ENCODE measurements around the gene MYO9B.
"Not testable (repeated sequence)": the region's sequence is repeated elsewhere in the genome, so short reads cannot be mapped to it uniquely, and the experiment has no call there.

The MYO9B gene

DNA sequence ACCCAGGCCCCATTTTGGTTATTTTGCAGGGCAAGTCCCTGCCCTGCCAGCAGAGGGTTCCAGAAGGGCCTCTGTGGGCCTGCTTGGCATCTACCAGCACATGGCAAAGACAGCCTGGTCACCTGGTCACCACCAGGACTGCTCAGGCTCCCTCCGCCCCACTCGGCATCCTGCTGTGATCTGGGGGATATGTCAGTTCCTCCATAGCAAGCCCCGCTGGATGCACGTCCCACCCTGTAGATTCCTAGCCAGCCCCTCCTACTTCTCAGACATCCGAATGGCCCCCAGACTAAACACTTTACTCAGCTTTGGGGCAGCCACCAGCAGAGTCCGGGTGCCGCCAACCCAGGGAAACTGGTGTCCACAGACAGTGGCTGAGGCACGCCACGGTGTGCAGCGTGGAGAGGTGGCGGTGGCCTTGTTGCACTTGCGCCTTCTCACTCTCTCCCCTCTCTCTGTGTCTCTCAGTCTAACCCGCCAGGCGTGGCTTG lies 107.7 kb downstream of the MYO9B start:
- DNase-seq, result peak in 1 of 3 donors; percentile 20

DNA sequence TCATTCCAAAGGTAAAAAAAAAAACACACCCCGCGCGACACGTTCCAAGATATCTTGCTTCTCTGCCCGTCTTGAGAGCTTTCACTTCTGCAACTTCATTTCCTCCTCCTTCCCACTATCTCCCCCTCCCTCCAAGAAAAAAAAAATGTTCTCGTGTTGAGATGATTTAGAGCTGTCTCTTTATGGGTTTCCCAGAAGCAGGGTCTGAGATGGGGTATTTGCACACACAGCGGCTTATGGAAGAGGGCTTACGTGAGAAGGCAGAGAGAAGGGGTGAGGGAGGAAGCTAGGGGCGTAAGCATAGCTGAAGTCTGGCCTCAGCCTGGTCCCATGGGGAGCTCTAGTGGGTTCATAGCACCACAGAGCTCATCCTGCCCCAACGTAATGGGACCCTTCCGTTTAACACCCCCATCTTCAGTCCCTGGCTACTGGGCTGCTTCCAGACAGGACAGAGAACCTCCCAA lies 108.3 kb downstream of the MYO9B start:
- DNase-seq, result peak; percentile 60 to 79 (median 68)

DNA sequence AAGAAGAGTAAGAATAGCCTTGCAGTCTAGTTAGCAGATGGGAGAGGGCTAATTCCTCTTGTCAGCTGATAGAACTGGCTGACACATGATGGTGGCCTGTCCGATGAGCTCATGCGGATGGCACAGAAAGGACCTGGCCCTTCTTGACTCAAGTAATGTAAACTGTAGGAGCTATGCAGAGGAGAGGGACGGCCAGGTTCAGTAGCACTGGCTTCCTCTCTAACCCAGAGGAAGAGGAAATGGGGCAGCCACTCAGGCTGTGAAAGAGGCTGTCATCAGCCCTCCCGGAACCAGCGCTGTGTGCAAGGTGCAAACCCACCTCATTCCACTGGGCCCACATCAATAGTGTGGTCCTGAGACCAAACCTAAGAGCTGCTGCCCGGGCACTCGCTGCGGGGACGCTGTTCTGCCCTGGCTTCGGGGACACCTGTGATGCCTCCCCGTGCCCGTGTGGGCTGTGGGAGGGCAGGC lies 108.8 kb downstream of the MYO9B start:
- DNase-seq, result peak; percentile 67 to 79 (median 73)

DNA sequence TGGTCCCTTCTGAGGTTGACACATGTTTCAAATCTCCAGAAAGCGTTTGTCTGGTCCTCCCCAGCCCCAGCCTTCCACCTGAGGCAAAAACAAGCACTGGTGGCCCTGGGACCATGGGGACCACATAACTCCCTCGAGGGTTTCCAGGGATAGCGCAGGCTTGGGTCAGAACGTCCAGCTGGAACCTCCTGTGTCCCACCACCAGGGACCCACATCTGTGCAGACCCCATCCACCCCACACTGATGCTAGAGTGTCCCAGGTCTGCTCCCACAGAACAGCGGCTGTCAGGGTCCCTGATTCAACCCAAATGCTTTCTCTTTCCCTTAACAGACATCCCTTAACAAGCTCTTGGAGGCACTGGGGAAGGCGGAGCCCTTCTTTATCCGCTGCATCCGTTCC lies 110.0 kb downstream of the MYO9B start:
- DNase-seq, result no peak

DNA sequence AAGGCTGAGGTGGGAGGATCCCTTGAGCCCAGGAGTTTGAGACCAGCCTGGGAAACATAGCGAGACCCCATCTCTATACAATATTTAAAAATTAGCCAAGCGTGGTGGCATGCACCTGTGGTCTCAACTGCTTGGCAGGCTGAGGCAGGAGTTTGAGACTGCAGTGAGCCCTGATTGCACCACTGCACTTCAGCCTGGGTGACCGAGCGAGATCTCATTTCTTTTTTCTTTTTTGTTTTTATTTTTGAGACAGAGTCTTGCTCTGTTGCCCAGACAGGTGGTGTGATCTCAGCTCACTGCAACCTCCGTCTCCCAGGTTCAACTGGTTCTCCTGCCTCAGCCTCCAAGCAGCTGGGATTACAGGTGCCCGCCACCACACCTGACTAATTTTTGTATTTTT lies 116.2 kb downstream of the MYO9B start:
- not testable (repeated sequence) for DNase-seq

DNA sequence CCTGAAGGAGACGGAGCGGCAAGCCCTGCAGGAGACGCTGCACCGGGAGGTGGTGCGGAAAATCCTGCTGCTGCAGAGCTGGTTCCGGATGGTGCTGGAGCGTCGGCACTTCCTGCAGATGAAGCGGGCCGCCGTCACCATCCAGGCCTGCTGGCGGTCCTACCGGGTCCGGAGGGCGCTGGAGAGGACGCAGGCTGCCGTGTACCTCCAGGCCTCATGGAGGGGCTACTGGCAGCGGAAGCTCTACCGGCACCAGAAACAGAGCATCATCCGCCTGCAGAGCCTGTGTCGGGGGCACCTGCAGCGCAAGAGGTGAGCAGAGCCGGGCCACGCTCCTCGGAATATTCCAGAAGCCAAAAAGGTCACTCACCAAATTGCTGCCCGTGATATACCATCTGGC lies 117.2 kb downstream of the MYO9B start:
- no peak for DNase-seq

DNA sequence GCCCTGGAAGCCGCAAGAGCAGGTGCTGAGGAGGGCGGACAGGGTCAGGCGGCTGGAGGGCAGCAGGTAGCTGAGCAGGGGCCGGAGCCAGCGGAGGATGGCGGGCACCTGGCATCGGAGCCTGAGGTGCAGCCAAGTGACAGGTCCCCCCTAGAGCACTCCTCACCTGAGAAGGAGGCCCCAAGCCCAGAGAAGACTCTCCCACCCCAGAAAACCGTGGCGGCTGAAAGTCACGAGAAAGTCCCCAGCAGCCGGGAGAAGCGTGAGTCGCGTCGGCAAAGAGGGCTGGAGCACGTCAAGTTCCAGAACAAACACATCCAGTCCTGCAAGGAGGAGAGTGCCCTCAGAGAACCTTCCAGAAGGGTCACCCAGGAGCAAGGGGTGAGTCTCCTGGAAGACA lies 119.0 kb downstream of the MYO9B start:
- no peak for DNase-seq

DNA sequence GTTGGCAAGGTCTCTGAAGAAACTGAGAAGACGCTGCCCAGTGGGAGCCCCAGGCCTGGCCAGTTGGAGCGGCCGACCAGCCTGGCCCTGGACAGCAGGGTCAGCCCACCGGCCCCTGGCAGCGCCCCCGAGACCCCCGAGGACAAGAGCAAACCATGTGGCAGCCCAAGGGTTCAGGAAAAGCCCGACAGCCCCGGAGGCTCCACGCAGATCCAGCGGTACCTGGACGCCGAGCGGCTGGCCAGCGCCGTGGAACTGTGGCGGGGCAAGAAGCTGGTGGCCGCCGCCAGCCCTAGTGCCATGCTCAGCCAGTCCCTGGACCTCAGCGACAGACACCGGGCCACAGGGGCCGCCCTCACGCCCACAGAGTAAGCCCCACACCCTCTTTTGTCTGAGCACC lies 119.5 kb downstream of the MYO9B start:
- DNase-seq, result no peak

DNA sequence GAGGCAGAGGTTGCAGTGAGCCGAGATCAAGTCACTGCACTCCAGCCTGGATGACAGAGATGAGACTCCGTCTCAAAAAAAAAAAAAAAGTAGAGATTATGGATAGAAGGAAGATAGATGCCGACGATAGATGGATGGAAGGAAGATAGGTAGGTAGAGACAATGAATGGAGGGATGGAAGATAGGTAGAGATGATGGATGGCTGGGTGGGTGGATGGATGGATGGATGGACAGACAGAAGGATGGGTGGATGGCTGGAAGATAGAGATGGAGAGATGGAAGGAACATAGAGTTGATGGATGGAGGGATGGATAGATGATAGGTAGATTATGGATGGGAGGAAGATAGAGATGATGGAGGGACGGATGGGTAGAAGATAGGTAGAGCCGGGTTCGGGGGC lies 121.0 kb downstream of the MYO9B start:
- no peak for DNase-seq

DNA sequence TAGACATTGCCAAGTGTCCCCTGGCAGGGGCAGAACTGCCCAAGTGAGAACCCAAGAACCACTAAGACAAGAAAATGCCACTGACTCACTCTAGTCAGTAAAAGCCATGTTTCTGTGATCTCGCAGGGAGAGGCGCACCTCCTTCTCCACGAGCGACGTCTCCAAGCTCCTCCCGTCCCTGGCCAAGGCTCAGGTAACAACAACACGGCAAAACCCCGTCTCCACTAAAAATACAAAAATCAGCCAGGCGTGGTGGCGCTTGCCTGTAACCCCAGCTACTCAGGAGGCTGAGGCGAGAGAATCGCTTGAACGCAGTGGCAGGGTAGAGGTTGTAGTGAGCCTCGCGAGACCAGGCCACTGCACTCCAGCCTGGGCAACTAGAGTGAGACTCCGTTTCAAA lies 122.1 kb downstream of the MYO9B start:
- DNase-seq, result no peak

DNA sequence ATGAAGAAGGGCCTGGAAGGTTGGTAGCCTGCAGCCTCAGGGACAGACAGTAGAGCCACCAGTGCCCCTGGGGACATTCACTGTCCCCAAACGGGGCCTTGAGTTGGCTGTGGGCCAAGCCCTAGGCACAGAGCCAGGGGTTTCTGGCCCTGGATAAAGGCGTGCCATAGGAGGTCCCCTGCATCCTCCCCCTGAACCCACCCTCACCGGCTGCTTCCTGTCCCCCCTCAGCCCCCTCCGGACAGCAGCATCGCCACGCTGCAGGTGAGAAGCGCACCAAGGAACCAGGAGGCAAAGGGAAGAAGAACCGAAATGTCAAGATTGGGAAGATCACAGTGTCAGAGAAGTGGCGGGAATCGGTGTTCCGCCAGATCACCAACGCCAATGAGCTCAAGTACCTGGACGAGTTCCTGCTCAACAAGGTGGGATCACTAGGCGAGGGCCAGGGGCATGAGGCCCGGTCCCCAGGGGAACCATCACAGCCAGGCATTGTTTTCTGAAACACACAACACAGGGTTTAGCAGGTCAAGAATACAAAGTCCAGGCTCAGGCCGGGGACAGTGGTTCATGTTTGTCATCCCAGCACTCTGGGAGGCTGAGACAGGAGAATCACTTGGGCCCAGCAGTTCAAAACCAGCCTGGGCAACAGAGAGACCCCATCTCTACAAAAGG lies 125.0 kb downstream of the MYO9B start:
- no peak for DNase-seq

DNA sequence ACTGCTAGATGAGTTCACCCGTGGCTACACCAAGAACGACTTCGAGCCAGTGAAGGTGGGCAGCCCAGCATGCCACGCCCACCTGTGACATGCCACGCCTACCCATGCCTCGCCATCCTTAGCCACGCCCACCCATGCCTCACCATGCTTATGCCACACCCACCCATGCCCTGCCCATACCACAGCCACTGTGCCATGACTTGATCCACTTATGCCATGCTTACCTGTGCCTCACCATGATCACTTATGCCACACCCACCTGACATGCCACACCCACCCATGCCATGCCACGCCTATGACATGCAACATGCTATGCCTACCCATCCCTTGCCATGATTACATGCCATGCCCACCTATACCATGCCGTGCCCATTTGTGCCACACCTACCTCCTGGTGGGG lies 126.7 kb downstream of the MYO9B start:
- peak in 2 of 3 donors; percentile 34 to 47 for DNase-seq

DNA sequence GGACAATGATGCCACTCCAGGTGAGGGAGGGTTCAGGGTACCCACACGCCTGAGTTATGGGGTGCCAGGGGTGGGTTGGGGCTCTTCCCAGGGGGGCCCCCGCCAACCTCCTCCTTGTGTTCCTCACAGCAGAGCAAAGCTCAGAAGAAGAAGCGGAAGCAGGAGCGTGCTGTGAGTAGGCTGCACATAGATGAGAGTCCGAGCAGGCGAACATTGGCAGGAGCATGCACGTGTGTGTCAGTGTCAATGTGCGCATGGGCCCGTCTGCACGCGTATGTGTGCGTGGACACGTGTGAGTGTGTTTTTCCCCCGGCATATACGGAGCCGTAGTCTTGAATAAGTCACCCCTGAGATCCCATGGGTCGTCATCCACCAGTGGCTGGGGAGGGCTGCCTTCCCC lies 127.1 kb downstream of the MYO9B start:
- DNase-seq, result no peak

DNA sequence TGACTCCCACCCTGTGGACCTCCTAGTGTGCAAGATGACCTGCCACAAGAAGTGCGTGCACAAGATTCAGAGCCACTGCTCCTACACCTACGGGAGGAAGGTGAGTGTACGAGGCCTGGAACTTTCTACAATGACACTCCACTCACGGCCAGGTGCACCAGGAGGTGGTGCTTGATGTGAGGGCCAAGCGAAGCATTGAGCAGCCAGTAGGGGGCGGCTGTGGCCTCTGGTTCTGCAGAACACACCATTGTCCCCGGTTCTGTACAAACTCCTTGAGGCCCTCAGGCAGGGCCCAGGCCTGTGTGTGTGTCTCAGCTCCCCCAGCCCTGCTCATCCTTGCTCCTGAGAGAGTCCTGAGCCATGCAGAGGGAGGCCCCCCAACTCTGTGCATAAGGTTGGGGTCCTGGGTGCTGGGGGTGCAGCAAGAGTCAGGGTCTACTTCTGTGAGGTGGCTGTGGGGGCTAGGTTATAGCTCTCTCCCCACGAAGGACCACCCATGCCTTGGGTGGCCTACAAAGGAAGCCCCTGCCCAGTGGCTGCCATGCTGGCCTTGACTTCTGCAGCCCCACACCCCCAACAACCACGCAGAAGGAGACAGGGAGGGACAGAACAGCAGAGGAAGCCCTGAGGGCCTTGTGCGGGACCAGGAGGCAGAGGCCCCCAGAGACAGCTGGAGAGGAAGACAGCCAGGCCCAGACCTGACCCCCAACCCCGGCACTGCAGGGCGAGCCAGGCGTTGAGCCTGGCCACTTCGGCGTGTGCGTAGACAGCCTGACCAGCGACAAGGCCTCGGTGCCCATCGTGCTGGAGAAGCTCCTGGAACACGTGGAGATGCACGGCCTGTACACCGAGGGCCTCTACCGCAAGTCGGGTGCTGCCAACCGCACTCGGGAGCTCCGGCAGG lies 129.9 kb downstream of the MYO9B start:
- peak; percentile 25 to 65 (median 52) for DNase-seq

DNA sequence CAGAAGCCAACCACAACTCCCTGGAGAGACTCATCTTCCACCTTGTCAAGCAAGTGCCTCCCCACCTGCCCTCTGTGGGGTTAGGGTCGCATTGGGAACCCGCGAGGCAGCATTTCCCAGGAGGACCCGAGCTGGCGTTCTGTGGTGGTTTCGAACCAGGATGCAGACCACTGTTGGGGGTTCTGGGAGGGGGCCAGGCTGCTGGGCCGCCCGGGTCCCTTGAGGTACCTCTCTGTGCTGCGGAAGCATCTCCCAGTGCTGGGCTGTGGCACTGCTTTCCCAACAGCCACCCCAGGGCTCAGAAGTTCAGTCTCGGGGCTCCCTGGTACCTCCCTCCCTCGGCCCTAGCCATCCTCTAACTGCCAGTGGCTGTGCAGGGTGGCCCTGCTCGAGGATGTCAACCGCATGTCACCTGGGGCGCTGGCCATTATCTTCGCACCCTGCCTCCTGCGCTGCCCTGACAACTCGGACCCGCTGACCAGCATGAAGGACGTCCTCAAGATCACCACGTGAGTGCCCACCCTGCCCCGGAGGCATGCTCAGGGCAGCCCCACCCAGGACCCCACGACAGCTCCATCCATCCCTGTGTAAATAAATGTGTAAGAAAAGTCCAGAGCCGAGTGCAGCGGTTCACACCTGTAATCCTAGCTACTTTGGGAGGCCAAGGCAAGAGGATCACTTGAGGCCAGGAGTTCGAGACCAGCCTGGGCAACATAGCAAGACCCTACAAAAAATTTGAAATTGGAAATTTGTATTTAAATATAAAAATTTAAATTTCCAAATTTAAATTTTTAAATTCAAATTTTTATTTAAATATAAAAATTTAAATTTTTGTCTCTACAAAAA lies 131.4 kb downstream of the MYO9B start:
- no peak for DNase-seq

DNA sequence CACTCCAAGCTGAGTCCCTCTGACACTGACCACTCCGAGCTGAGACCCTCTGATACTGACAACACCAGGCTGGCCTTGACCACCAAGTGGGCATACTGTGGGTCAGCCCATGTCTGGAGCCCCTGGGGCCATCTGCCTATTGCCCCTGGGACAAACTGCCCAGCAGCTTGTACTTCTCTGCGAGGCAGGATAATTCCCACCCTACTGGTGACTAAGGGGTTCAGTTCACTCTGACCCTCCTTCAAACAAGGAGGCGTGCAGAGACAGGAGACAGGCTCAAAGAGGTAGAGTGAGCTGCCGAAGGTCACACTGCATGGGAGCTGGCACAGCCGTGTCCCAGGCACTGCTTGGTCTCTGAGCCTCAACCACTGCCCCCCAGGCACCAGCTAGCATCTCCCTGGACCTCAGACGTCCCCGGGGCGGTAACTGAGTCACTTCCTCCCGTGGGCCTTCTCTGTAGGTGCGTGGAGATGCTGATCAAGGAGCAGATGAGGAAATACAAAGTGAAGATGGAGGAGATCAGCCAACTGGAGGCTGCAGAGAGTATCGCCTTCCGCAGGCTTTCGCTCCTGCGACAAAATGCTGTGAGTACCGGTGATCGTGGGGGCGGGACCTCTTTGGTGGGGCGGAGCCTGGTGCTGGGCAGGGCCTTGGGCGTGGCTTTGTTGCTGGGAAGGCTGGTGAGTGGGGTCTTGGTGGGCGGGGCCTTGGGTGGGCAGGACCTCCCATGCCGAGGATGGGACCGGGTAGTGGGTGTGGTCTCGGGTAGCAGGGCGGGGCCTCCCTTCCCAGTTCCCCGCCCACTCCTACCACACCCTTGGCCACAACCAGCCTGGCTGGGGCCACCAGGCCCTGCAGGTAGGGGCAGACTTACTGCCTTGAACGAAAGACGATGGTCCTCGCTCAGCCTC lies 133.8 kb downstream of the MYO9B start:
- DNase-seq, result peak; percentile 32 to 56 (median 44)

DNA sequence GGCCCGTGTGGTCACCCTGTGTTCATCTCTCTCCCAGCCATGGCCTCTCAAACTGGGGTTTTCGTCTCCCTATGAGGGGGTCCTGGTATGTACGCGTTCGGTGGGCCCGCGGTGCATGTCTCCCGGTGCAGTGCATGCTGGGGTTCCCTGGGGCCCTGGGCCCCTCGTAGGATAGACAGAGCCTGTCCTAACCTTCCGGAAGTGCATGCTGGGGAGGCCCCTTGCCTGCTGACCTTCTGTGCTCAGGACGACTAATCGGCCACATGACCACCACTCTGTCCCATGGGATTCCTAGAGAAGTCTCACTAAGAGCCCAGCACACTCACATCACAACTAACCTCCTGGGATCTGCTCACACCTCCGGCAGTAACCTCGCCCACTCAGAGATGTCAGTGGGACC lies 134.7 kb downstream of the MYO9B start:
- DNase-seq, result no peak

DNA sequence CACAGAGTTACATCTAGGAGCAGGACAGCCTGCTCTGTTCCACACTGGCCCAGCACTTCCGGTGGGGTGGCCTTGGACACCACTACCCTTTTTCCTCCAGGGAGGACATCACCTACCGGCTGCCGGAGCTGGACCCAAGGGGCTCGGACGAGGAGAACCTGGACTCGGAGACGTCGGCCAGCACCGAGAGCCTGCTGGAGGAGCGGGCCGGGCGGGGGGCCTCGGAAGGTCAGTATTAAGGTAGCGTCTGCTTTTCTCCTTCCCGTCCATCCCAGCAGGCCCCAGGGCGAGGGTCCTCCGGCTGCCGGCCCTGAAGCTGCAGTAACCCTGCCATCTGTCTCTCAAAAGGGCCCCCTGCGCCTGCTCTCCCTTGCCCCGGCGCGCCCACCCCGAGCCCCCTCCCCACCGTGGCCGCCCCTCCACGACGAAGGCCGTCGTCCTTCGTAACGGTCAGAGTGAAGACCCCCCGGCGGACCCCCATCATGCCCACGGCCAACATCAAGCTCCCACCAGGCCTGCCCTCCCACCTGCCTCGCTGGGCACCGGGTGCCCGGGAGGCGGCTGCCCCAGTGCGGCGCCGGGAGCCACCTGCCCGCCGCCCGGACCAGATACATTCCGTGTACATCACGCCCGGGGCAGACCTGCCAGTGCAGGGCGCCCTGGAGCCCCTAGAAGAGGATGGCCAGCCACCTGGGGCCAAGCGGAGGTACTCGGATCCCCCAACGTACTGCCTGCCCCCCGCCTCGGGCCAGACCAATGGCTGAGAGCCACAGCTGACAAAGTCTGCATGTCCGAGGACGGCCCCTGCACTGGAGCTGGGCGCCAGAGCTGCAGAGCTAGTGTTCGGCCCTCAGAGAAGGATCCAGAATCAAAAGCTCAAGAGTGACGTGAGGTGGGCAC lies 136.2 kb downstream of the MYO9B start:
- no peak for DNase-seq

DNA sequence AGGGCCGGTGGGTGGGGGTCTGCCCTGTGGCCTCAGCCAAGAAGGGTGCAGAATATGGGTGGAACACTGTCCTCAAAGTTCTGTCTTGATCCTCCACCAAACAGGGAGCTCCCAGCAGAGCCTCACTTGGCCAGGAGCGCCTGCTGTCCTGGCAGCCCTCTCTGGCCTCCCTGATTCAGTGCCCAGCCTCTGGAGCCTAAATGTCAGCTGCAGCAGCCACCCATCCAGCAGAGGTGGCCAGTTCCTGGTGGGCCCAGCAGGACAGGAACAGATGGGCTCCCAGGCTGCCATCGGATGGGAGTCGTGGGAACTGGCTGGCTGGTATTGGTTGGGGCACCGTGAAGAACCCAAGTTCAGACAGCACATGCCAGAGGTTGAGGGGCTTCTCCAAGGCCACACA lies 137.8 kb downstream of the MYO9B start:
- DNase-seq, result no peak

DNA sequence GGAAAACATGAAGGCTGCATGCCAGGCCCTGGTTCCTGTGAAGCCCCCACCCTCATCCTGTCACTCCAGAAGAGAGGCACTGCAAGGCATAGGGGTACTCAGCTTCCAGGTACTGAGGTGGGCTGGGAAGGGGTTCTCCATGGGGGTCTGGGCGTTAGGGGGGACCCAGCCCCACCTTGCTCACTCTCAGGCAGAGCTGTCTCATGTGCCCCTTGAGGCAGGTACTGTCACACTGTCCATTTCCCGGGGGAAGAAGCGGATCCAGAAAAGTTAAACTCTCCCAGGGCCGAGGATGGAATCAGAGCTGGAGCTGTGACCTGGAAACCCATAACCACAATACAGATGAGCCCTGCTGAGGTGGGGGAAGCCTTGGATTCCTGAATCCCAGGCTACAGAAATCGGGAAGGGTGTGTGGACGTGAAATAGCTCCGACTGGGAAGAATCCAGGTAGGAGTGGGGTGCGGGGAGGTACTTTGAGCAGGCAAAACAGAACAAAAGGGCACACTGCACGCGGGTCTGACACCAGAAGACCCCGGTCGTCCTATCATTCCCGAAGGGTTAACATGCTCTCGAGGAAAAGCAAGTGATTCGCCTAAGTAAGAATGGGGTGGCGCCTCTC lies 139.0 kb downstream of the MYO9B start:
- DNase-seq, result no peak

All from suppressor macrophage treated with lipopolysaccharide for 1 hour (primary cell).